GM19468 (cell line): ENCODE data around the gene PCDH9.

Experiments used
- ATAC-seq: cut with Tn5 transposase; IDR thresholded peaks from one replicate; pipeline ENCODE4 v1.9.1; 2021; ENCODE audit warnings: mild to moderate bottlenecking, moderate library complexity, moderate number of reproducible peaks; ENCODE audit not compliant: unreplicated experiment; ENCODE audit errors: extremely low read depth

PCDH9 gene

GRCh38 chr13:66344805-66345517, 885.2 kb downstream of the PCDH9 start:
- ATAC-seq: no peak

- ATAC-seq: no peak
Observed at GRCh38 chr13:66343224-66343828, 886.8 kb downstream of the PCDH9 start.

GRCh38 chr13:66341635-66342377, 888.3 kb downstream of the PCDH9 start:
- ATAC-seq: no peak

GRCh38 chr13:66339214-66339613, 890.9 kb downstream of the PCDH9 start:
- no peak for ATAC-seq

- no peak for ATAC-seq
Observed at GRCh38 chr13:66338542-66338941, 891.6 kb downstream of the PCDH9 start.

GRCh38 chr13:66335626-66336025, 894.5 kb downstream of the PCDH9 start:
- no peak for ATAC-seq

- ATAC-seq: no peak
Observed at GRCh38 chr13:66329988-66330451, 900.1 kb downstream of the PCDH9 start.

GRCh38 chr13:66328476-66328875, 901.7 kb downstream of the PCDH9 start:
- no peak for ATAC-seq

- ATAC-seq: no peak
Observed at GRCh38 chr13:66323745-66324347, 906.3 kb downstream of the PCDH9 start.

GRCh38 chr13:66322936-66323335, 907.2 kb downstream of the PCDH9 start:
- ATAC-seq: no peak

- no peak for ATAC-seq
Observed at GRCh38 chr13:66322193-66322740, 907.9 kb downstream of the PCDH9 start.

- no peak for ATAC-seq
Observed at GRCh38 chr13:66314911-66315310, 915.2 kb downstream of the PCDH9 start.

- no peak for ATAC-seq
Observed at GRCh38 chr13:66313413-66313812, 916.7 kb downstream of the PCDH9 start.

GRCh38 chr13:66312312-66313087, 917.6 kb downstream of the PCDH9 start:
- ATAC-seq: no peak

GRCh38 chr13:66305961-66306617, 924.0 kb downstream of the PCDH9 start:
- ATAC-seq: no peak

- no peak for ATAC-seq
Observed at GRCh38 chr13:66301482-66301881, 928.7 kb downstream of the PCDH9 start.

- ATAC-seq: no peak
Observed at GRCh38 chr13:66301006-66301405, 929.1 kb downstream of the PCDH9 start.

GRCh38 chr13:66296875-66297274, 933.3 kb downstream of the PCDH9 start:
- no peak for ATAC-seq

- no peak for ATAC-seq
Observed at GRCh38 chr13:66296328-66296727, 933.8 kb downstream of the PCDH9 start.
